Muscle of leg (tissue), 11 donors: ENCODE measurements around the gene TMEM54. TPM values are rescaled to one million over a fixed set of nuclear protein-coding genes. Genes with fewer than 3 reads are reported as not detected.

Experiments
- DNase-seq: peaks from one replicate; pipeline ENCODE4 v3.0.0; 2013
- H3K27ac ChIP-seq: one replicate; pipeline ENCODE4 v1.5.1; 2013; ENCODE audit warnings: mild to moderate bottlenecking, low read length, control low read depth
- H3K27me3 ChIP-seq: one replicate; pipeline ENCODE4 v1.6.1; 2013; ENCODE audit warnings: low read length; ENCODE audit not compliant: control insufficient read depth, insufficient read depth
- H3K36me3 ChIP-seq: one replicate; pipeline ENCODE4 v1.6.1; 2013; ENCODE audit warnings: low read length; ENCODE audit not compliant: control insufficient read depth, insufficient read depth
- H3K4me1 ChIP-seq: one replicate; pipeline ENCODE4 v1.6.1; 2013; ENCODE audit warnings: low read length; ENCODE audit not compliant: control insufficient read depth, insufficient read depth
- H3K4me3 ChIP-seq: one replicate; pipeline ENCODE4 v1.5.1; 2013; ENCODE audit warnings: low read length, control low read depth
- H3K9me3 ChIP-seq: replicated peaks from 2 replicates; pipeline ENCODE4 v1.6.1; 2013; ENCODE audit warnings: low read depth, low read length; ENCODE audit not compliant: control insufficient read depth
- WGBS: methylation state at CpG from one replicate; pipeline ENCODE4 v1.1.5; 2013; ENCODE audit warnings: missing lambda C conversion rate; ENCODE audit not compliant: insufficient coverage; 5-methylcytosine and 5-hydroxymethylcytosine counted together
- polyA plus RNA-seq, 8 donors: library from polyadenylated mRNA; unstranded; fragments of 120-200 nt; gene quantifications; one replicate each; pipeline versions ENCODE4 v1.2.1 to v1.2.3, GENCODE V29; 2013; ENCODE audit warnings: inconsistent platforms in 1 of 8, low replicate concordance in 1 of 8; ENCODE audit not compliant: insufficient read length in 8 of 8, insufficient read depth in 1 of 8
- total RNA-seq: library from RNA; stranded (reverse); fragments of 120-200 nt; gene quantifications from one replicate; pipeline ENCODE4 v1.2.4, GENCODE V29; 2013

The TMEM54 gene
- total and polyA plus RNA-seq, 9 donors, result 4.7 to 12.2 (median 6.1) TPM

DNA sequence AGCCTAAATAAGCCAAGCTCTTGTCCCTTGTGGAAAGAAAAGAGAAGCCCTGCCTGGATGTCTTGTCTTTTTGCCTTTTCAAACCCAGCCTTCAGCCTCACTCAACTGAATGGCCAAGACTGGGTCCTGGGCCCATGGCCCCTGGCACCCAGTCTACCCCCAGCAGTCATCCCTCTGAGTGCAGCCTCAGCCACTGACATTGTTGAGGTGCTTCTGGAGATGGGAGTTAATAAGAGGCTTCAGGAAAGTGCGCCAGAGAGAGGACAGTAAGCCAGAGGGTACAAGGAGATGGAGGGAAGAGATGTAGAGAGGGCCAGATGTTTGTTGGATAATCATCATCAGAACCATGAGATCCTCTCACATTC, 37.3 kb downstream of the TMEM54 start:
- peaks cover 32% of the 10 kb centered on the region for H3K4me1 ChIP-seq
- peaks cover 71% of the 10 kb centered on the region for H3K36me3 ChIP-seq
- no peak for DNase-seq
- no peak overlapping the region for H3K27ac ChIP-seq
- H3K9me3 ChIP-seq, result no peaks in the 10 kb centered on the region
- no peak overlapping the region for H3K4me3 ChIP-seq
- no peaks in the 10 kb centered on the region for H3K27me3 ChIP-seq
- no CpG with 5 or more reads among the region's 1 CpG for WGBS

DNA sequence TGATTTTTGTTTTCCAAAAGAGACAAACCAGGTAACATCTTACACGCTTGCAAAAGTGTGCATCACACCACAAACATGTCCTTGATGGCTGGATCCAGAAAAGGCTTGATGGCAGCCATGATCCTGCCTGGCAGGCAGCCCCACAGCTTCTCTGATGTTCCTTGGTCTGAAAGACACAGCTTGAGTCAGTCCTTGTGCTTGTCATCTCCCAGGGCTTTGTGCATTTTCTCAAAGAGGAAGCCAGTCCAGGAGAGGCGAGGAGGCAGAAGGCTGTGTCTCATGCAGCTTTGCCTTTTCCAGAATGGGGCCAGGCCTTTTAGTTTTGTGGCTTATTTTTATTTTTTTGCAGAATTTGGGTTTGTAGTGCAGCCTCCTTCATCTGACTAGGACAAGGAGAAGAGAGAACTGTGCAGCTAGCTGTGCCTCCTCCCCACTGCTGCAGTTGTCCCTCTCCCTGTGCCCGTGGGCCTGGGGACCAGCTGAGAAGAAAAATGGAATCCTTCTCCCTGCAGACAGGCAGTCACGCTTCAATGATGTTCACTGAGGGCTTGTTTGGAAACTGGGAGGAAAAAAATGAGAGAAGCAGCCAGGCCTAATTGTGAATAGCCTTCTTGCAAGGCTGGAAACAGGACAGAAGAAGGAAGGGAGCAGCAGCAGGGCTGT, 37.8 kb downstream of the TMEM54 start:
- H3K36me3 ChIP-seq, result peaks cover 68% of the 10 kb centered on the region

DNA sequence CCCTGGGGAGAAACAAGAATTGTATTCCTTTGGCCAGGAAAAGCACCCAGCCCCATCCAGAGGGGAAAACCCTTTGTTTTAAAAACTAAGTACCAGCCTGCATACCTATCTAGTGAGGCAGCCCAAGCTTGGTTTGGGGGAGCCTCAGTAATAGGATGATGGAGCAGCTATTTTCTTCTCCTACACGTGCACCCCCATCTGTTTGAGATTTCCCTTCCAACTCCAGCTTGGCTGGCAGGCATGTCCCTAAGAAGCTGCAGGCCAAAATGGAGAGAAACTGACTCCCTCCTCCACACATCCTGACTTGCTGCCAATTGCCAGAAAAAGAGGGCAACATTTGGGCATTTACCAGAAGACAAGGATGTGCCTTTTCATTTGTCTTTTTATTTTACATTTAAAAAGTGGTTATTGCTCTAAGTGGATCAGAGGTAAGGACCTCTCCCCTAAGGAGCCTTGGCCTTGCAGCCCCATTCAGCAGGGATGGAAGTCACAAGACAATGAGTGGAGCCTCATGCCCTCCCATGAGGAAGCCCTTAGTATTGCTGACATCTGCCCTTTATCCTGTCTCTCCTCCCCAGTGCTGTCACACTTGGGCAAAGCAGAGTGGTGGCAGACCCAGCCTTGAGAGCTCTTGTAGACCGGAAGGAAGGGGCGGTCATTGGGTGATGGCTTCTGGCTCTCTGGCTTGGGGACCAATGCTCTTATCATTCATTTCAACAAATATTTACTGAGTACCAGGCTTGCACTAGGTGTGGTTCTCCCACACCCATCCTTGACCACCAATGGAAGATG, 39.1 kb downstream of the TMEM54 start:
- Histone ChIP-seq H3K4me3 (no peak overlapping the region), H3K27me3 (no peaks in the 10 kb centered on the region), H3K27ac (no peak overlapping the region), H3K4me1 (peaks cover 30% of the 10 kb centered on the region), H3K36me3 (peaks cover 58% of the 10 kb centered on the region), H3K9me3 (no peaks in the 10 kb centered on the region)
- 72% methylated on average over 3 of the region's 3 CpGs for WGBS
- DNase-seq, result no peak

More for the DNA sequence above, 37.8 kb downstream of the TMEM54 start:
- H3K27me3 ChIP-seq, result no peaks in the 10 kb centered on the region
- DNase-seq, result no peak
- H3K4me1 ChIP-seq, result peaks cover 30% of the 10 kb centered on the region
- no peaks in the 10 kb centered on the region for H3K9me3 ChIP-seq
- H3K4me3 ChIP-seq, result no peak overlapping the region
- no peak overlapping the region for H3K27ac ChIP-seq
- 87% methylated on average over 3 of the region's 4 CpGs for WGBS

DNA sequence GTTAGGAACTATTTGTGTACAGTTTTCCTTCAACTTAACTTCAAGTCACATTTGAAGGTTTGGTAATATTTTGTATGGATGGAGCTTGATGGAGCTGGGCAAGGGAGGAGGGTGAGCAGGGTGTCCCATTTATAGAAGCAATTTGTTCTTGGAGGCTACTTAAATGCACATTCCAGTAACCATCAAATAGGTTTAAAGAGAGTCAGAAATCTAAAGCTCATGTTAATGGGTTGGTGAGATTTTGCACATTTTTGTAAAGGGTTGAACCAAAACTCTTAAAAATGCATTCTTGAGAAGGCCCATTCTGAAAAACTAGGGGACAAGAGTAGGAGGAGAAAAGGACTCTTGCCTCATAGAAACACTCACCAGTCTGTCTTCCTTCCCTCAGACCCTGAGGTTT, 40.6 kb downstream of the TMEM54 start:
- no peak for DNase-seq
- Histone ChIP-seq H3K27me3 (no peaks in the 10 kb centered on the region), H3K9me3 (no peaks in the 10 kb centered on the region), H3K36me3 (peaks cover 56% of the 10 kb centered on the region), H3K27ac (no peak overlapping the region), H3K4me1 (peaks cover 30% of the 10 kb centered on the region), H3K4me3 (no peak overlapping the region)

DNA sequence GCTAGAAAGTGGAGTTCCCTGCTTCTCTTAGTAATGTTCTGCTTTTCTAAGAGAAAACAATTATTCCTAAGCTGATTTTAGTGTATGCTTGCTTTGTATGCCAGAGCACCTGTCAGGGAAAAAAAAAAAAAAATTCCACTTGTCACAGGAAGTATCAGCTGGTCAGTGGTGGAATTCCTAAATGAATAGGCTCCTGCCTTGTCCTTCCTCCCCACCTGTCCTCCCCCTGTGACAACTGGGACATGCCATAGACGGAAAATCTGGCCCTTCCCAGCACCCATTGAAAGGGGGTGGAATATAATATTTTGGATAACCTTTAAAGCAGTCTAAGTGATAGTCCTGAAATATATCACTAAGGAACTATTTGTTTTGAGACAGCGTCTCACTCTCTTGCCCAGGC, 41.3 kb downstream of the TMEM54 start:
- Histone ChIP-seq H3K4me1 (peaks cover 30% of the 10 kb centered on the region), H3K4me3 (no peak overlapping the region), H3K27me3 (no peaks in the 10 kb centered on the region), H3K27ac (no peak overlapping the region), H3K9me3 (no peaks in the 10 kb centered on the region), H3K36me3 (peaks cover 58% of the 10 kb centered on the region)
- WGBS, result no CpG with 5 or more reads among the region's 2 CpGs
- peak; percentile 61 for DNase-seq

DNA sequence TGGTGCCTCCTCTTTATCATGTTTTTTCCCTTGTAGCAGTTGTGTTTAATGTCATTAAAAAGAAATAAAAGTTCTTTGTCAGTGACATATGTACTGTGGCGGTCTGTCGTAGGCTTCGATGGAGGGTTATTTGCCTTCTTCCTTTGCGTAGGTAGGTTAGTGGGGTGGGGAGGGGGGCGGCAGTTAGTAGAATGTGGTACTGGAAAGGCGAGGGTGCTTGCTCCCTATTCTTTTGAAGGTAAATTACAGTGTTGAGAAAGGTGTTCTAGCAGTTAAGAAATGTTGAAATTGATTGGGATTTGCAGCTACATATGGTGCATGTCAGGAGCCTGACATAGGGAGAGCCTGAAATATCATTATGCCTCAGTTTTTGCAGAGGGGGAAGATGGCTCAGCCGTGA, 42.4 kb downstream of the TMEM54 start:
- 83% methylated on average over 6 of the region's 7 CpGs for WGBS
- no peak overlapping the region for H3K4me3 ChIP-seq
- no peaks in the 10 kb centered on the region for H3K9me3 ChIP-seq

DNA sequence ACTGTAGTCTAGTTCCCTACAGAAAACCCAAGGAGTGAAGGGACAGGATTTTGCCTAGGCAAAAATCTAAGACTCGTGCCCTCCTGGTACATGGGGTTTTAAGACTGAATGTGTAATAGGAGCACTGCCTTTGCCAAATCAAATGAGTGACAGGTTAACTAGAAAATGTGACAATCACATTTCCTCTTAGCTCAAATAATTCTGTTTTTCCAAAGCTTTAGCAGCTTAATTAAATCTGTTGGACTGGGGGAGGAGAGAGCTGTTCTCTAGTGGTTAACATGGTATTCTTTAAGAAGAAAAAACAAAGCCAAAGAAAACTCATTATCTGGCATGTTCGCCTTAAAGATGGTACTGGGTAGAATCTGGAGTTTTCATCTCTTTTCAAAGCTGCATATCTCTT, 43.1 kb downstream of the TMEM54 start:
- Histone ChIP-seq H3K4me1 (peaks cover 15% of the 10 kb centered on the region), H3K27ac (no peak overlapping the region), H3K27me3 (no peaks in the 10 kb centered on the region), H3K9me3 (no peaks in the 10 kb centered on the region), H3K4me3 (no peak overlapping the region), H3K36me3 (peaks cover 51% of the 10 kb centered on the region)
- WGBS, result no CpG with 5 or more reads among the region's 2 CpGs
- no peak for DNase-seq

More for the DNA sequence above, 42.4 kb downstream of the TMEM54 start:
- Histone ChIP-seq H3K36me3 (peaks cover 51% of the 10 kb centered on the region), H3K27ac (no peak overlapping the region), H3K4me1 (peaks cover 21% of the 10 kb centered on the region), H3K27me3 (no peaks in the 10 kb centered on the region)
- DNase-seq, result no peak

DNA sequence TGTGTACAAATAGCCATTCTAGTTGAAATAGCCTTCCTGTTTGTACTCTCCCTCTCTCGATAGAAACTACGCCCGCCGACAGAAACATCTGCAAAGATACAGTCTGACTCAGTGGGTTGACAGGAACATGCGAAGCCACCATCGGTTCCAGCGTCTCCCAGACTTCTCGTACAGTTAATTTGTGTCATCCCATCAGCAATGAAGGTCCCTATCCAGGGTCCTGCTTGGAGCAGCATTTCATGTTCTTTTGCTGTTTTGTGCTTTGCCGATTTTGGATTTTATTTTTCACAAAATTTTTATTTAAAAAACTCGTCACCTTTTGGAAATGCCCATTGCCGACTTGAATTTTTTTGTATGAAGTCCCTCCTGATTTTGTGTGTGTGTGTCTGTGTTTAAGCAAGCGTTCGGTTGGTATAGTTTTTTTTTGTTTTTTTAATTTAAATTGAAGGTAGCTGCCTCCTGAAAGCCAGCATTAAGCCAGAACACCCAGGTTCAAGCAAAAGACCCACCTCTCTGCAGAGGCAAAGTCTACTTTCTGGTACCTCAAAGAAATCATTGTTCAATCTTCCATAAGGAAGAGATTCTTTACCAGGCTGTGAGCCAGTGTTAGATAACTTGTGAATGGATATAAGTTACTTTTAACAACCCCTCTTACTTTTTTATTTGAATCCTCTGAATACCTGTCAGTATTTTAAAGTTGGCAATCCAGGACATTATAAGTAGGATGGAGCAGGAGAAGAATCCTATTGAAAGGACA, 45.1 kb downstream of the TMEM54 start:
- H3K27me3 ChIP-seq, result no peaks in the 10 kb centered on the region
- peaks cover 5% of the 10 kb centered on the region for H3K4me1 ChIP-seq
- WGBS, result 85% methylated on average over 8 of the region's 13 CpGs
- no peaks in the 10 kb centered on the region for H3K9me3 ChIP-seq
- H3K36me3 ChIP-seq, result peaks cover 43% of the 10 kb centered on the region
- no peak overlapping the region for H3K27ac ChIP-seq
- no peak overlapping the region for H3K4me3 ChIP-seq
- no peak for DNase-seq

DNA sequence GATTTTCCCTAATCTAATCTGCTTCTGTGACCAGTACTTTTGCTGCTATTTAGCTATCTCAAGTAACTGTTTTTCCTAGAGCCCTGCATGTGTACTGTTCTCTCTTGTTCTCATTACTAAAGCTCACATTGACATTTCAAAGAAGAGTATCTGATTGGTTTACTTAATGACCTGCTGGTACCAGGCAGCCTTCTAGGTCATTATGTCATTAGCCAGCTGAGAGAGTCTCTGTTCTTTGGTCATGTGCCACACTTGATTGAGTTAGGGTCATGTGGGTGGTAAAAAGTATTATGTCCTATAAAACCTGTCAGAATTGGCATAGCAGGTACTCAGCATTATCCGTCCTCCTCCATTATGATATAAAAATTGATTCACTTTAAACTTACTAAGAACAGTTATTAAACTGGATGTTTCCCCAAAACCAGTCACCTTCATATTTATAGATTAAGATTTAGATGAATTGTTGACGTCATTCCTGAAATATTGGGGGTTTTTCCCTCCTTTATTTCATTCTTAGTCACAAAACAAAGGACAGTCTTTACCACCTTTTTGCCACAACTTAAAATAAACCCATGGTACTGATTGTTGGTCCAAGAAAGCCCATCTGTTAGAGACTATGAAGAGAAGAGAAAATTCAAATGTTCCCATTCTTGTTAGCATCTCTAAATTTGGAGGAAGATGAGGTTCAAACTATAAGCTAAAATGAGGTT, 52.7 kb downstream of the TMEM54 start:
- DNase-seq, result no peak
- no peaks in the 10 kb centered on the region for H3K4me1 ChIP-seq
- WGBS, result no CpG with 5 or more reads among the region's 2 CpGs
- no peaks in the 10 kb centered on the region for H3K27me3 ChIP-seq
- no peak overlapping the region for H3K27ac ChIP-seq
- peaks cover 35% of the 10 kb centered on the region for H3K36me3 ChIP-seq
- peaks cover 7% of the 10 kb centered on the region for H3K9me3 ChIP-seq
- no peak overlapping the region for H3K4me3 ChIP-seq
